Measurements from ENCODE around the gene MICAL3. TPM values are rescaled to one million over a fixed set of nuclear protein-coding genes. Genes with fewer than 3 reads are reported as not detected.

MICAL3 gene
- polyA plus RNA-seq, 1 of the 3 experiments (the other 2 are of a cell fraction): 83.1 TPM

GRCh38 chr22:17892376-17892775, 132.0 kb downstream of the MICAL3 start (continued):
- TF ChIP-seq GATA2 (CRISPR knock-in tag; IDR thresholded peaks at IDR 0.05): no peak
- TF ChIP-seq FOSL2 (IDR thresholded peaks at IDR 0.05; ENCODE audit: borderline replicate concordance, low read depth): no peak
- TF ChIP-seq TCF12 (IDR thresholded peaks at IDR 0.05): no peak

- no peak overlapping the region; a peak in 1 of 4 replicates for H3K27ac ChIP-seq (ENCODE audit: low read depth in 2 of 2, low read length in 1 of 2)
- H3K9me2 ChIP-seq: no peaks in the 10 kb centered on the region
- H4K20me1 ChIP-seq (ENCODE audit: insufficient read depth): peaks cover 7% of the 10 kb centered on the region; the same call in 1 of the 2 replicates
- ChIA-PET POLR2A (interaction anchor here (1.1 kb wide), 1 partner anchor 45 kb away, joined by 4 read pairs; no protein-coding TSS in a partner anchor), CTCF (interaction anchor here (0.7 to 6.1 kb wide), 29 partner anchors 9 to 185 kb away, joined by 3 to 112 read pairs (median 5); partner anchors contain the start of genes MICAL3 and PEX26)
- H3K4me3 ChIP-seq (ENCODE audit: low read depth in 2 of 2, low read length in 1 of 2): no peak overlapping the region
- 78% methylated on average over 12 of the region's 12 CpGs for WGBS (ENCODE audit: low lambda C conversion rate)
- peak; percentile 62 for DNase-seq
- peaks cover 8 to 9% of the 10 kb centered on the region in 2 experiments; a peak in 3 of 4 replicates for H3K4me1 ChIP-seq (ENCODE audit: control insufficient read depth in 1 of 2, insufficient read depth in 2 of 2, low read depth in 1 of 2, low read length in 1 of 2)
- H3F3A ChIP-seq (replicated peaks; ENCODE audit: insufficient read depth): peaks cover 6% of the 10 kb centered on the region
- no peak overlapping the region for H3K4me2 ChIP-seq
- H3K9me3 ChIP-seq: no peaks in the 10 kb centered on the region
- no peaks in the 10 kb centered on the region for H3K79me2 ChIP-seq (ENCODE audit: insufficient read depth)
- no peak overlapping the region for H3K9ac ChIP-seq
- H2AFZ ChIP-seq (ENCODE audit: low read depth): no peak overlapping the region
- H3K36me3 ChIP-seq (replicated peaks in 1 of 2; ENCODE audit: control insufficient read depth in 1 of 2, insufficient read depth in 2 of 2, low read length in 1 of 2): peaks cover 46 to 83% of the 10 kb centered on the region in 2 experiments
- no peaks in the 10 kb centered on the region for H3K27me3 ChIP-seq (ENCODE audit: insufficient read depth)
- no peak for TF ChIP-seq REST (IDR thresholded peaks at IDR 0.05; ENCODE audit: low read depth, low read length)
- no peak for TF ChIP-seq FOSL2 (IDR thresholded peaks at IDR 0.05; ENCODE audit: borderline replicate concordance, low read depth)
- TF ChIP-seq SMC3 (IDR thresholded peaks at IDR 0.05; ENCODE audit: low read depth, low read length): peak; percentile 70
- TF ChIP-seq USF2 (IDR thresholded peaks at IDR 0.05; ENCODE audit: borderline replicate concordance, low read depth, low read length): no peak
- TF ChIP-seq EZH2phosphoT487 (IDR thresholded peaks at IDR 0.05; ENCODE audit: borderline replicate concordance, low read depth): no peak
- TF ChIP-seq MXI1 (IDR thresholded peaks at IDR 0.05; ENCODE audit: low read depth, low read length): no peak
- TF ChIP-seq CHD2 (IDR thresholded peaks at IDR 0.05; ENCODE audit: low read length, partially characterized antibody): no peak
- peak; percentile 39 for TF ChIP-seq CTCF (IDR thresholded peaks at IDR 0.05)
- no peak for TF ChIP-seq FOXM1 (IDR thresholded peaks at IDR 0.05; ENCODE audit: low read depth)
- TF ChIP-seq JUND (IDR thresholded peaks at IDR 0.05): no peak
- peak; percentile 76 for TF ChIP-seq RAD21 (IDR thresholded peaks at IDR 0.05; ENCODE audit: low read length)
These were observed 132.7 kb downstream of the MICAL3 start for GRCh38 chr22:17891481-17892167.
